GM21515 (cell line): ENCODE results near the gene CADPS2.
"Not testable (repeated sequence)": the region's sequence is repeated elsewhere in the genome, so short reads cannot be mapped to it uniquely, and the experiment has no call there.

ENCODE experiments used
- ATAC-seq: cut with Tn5 transposase; IDR thresholded peaks from one replicate; pipeline ENCODE4 v1.9.1; 2021; ENCODE audit not compliant: unreplicated experiment

Gene CADPS2

DNA sequence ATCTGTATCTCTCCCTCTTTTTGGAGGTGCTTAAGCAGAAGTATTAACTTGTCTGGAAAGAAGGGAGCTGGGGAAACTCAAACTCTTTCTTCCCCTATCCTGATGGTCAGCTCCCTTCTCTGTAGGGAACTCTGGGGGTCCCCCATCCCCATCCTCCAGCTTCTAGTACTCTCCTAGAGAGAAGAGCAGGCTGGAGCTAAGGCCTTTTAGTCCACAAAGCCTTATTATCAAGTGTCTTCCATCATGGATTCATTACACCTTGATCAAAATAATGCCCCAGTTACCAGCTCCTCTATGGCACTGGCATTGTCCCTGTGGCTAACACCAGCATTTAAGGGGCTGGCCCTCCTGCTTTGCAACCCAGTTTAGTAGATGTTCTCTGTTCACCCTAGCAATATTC is 35.7 kb downstream of the CADPS2 start:
- no peak for ATAC-seq

DNA sequence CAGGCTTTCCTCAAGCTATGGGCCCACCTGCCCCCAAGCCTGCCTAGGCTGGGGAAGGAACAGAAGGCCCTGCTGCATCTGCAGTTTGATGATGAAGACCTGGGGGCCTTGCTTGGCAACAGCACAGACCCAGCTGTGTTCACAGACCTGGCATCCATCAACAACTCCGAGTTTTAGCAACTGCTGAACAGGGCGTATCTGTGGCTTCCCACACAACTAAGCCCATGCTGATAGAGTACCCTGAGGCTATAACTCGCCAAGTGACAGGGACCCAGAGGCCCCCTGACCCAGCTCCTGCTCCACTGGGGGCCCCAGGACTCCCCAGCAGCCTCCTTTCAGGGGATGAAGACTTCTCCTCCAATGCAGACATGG is 36.3 kb downstream of the CADPS2 start:
- ATAC-seq: no peak

DNA sequence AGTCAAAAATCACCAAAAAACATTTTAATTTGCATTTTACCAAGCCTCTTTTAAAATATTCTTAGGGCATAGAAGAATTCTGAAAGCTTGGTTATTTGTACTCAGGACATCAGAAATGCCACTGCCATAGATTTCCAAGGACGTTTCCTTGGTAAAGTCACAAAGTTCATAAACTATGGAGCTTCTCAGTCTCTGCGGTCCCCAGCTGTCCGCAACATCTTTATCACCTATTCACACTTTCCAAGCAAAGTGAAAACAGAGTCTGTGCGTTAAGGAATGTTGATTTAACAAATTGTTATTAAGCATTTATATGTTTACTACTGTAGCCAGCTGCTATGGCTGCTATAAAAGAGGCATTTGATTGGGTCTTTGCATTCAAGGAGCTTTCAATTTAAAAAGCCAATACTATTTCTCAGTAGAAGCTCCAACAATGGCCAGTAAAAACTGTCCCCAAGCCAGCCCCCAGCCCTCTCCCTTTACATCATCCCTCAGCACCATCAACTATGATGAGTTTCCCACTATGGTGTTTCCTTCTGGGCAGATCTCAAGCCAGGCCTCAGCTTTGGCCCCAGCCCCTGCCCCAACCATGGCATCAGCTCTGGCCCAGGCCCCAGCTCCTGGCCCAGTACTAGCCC is 36.8 kb downstream of the CADPS2 start:
- ATAC-seq: no peak

DNA sequence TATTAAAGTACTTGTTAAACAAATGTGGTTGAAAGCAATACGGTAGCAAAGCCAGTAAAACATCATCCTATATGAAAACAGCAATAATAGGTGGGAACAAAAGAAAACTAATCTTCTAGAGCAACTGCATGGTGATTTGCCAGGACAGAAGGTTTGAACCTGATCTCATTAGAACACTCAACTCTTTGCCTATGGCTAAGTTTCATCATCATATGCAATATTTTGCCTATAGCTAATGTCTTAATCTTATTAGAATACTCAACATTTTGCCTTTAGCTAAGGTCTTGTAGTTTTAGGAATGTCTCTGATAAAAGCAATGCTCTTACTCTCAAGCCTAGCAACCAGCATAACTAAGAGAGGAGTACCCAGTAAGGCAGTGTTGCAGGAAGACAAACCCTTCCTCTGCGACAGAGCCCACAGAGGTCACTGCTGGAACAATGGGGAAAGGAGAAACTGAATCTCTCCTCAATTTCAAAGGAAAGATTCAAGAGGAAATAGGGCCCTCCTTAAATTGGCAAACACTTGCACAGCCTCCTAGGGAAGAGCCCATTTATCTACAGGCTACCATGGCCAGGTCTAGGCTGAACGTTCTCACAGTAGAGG is 38.3 kb downstream of the CADPS2 start:
- ATAC-seq: no peak

DNA sequence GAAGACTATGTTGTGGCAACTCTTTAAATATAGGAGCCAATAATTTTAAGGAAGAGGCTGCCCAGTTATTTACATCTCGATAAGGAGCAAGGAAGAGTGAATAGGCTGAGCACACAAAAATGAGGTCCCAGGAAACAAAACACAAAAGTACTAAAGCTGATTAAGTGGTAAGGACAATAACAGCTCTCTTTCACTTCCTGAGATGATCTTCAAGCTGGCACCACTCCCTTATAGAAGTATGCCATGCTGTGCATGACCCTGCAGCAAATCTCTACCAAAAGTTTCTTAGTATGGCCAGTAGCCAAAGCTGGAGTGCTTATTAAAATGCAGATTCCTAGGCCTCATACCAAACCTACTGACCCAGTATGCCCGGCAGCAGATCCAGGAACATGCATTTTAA is 39.7 kb downstream of the CADPS2 start:
- no peak for ATAC-seq

DNA sequence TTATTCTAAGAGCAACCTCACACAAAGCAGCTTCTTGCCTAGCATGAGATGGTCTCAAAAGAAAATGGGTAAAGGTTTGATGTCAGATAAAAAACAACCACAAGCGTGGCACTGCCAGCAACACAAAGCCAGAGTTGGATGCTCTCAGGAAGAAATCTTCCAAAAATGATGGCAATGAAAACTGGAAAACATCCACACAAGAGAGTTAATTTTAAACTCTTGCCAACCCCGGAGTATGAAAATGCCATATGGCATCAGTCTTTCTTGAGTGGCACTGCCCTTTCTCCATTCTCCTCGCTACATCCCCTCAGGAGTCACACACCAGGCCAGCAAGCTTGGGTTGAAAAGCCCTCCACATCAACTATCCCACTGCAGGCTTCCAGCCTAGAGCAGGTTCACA is 41.0 kb downstream of the CADPS2 start:
- no peak for ATAC-seq

DNA sequence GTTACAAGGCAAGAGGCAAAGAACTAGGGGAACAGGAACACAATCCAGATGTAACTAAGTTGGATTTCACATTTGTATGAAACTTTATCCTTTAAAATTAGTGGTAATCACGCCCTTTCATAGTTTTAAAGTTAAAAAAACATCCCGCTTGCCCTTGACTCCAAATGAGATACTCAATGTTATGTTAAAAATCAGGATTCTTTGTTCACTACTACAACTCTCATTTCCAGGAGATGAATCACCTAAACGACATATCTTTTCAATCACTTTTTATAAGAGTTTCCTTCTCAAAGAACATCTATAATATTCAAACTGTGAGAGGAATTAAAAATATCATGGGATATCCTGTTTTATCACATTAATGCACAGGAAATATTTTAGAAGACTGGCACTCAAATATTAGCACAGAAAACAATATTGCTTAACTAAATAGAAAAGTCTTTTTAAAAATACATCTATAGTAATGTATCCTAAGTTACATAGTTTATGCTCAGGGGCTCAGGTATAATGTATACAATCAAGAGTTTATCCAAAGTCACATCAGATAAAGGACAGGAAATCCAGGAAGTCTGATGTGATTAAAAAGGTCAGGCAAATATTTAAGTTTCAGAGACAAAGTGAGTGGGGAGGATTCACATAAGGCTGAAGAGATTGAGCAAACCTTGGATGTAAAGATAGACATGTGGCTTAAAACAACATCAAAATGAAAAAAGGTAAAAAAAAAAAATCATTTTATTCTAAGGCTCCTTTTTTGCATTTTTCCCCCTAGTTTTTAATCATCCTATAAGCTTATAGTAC is 41.9 kb downstream of the CADPS2 start:
- ATAC-seq: no peak

DNA sequence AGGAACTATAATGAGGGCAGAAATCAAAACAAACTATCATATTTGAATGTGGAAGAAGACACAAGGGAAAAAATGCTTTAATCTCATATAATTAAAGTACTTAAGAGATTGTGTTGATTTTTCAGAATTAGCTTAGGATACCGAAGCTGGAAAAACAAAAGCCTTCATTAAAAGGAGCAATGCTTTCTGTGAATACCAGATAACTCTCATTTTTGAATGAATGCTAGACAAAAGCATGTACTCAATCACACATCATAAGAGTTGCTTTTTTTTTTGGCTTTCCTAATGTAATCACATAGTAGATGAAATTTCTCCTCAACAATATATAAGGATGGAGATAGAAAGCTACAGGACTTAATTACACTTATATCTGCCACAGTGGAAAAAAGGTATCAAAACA is 43.3 kb downstream of the CADPS2 start:
- ATAC-seq: no peak

DNA sequence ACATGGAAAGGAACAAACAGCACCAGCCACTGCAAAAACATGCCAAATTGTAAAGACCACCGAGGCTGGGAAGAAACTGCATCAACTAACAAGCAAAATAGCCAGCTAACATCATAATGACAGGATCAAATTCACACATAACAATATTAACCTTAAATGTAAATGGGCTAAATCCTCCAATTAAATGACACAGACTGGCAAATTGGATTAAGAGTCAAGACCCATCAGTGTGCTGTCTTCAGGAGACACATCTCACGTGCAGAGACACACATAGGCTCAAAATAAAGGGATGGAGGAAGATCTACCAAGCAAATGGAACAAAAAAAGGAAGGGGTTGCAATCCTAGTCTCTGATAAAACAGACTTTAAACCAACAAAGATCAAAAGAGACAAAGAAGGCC is 50.0 kb downstream of the CADPS2 start:
- not testable (repeated sequence) for ATAC-seq

DNA sequence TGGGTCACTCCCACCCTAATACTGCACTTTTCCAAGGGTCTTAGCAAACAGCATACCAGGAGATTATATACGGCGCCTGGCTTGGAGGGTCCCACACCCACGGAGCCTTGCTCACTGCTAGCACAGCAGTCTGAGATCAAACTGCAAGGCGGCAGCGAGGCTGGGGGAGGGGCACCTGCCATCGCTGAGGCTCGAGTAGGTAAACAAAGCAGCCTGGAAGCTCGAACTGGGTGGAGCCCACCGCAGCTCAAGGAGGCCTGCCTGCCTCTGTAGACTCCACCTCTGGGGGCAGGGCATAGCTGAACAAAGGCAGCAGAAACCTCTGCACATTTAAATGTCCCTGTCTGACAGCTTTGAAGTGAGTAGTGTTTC is 51.7 kb downstream of the CADPS2 start:
- not testable (repeated sequence) for ATAC-seq

DNA sequence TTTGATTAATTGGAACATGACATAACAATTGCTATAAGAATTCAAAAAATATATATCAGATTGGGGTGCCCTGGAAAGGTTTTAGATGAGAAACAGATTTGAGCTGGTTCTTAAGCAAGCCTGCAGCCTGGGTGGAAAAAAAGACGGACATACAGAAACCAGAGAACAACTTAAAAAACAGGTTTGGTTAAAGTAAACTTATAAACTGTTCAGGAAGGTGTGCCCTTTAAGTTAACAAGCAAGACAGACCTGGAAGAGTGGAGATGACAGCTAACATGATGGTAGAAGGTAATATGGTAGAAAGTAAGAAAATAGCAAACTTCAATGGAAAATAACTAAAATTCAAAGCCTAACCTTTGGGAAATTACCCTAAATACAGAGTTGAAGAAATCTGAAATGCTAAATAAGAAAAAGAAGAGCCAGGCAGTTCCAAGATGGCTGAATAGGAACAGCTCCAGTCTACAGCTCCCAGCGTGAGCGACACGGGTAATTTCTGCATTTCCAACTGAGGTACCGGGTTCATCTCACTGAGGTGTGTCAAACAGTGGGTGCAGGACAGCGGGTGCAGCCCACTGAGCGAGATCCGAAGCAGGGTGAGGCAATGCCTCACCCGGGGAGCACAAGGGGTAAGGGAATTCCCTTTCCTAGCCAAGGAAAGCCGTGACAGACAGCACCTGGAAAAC is 52.2 kb downstream of the CADPS2 start:
- no peak for ATAC-seq

DNA sequence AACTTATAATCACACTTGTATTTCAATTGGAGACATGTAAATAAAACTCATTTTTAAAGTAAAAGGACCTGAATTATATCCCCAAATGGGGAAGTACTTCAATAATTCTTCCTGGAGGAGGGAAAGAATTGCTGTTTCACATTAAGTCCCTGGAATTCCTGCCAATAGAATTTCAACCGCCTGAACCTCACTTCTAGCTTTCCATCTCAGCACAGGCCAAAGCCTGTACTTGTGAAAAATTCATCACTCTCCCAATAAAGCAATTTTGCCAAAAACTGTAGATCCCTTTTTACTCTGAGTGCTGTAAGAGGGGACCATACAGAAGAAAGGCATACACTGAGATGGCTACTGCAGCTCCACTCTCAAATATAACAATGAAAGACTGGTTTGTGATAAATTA is 54.8 kb downstream of the CADPS2 start:
- ATAC-seq: no peak

DNA sequence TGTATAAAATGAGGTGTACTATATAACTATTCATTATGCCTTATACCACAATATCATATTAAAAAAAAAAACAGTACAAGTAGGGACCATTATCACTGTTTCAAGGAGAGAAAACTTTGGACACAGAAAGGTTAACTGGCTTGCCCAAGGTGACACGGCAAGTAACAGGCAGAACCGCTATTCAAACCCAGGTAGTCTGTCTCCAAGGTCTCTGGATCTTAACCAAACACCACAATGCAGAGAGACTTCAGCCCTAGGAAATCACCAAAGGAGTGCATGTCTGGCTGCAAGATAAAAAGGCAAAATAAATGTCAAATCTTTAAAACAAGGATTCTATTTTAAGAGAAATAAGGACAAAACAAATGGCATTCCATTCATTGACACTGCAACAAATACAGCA is 56.3 kb downstream of the CADPS2 start:
- ATAC-seq: no peak

DNA sequence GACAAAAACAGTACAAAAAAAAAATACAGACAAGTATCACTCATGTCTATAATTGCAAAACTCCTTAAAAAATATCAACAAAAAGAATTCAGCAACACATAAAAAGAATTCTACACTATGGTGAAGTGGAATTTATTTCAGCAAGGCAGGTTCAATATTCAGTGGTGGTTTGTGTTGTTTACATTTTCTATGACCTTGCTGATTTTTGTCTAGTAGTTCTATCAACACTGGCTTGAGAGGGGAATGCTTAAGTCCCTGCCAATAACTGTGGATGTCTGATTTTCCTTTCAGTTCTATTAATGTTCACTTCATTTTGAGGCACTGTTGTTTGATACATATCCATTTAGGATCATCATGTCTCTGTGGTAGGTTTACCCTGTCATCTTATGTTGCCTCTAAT is 58.5 kb downstream of the CADPS2 start:
- ATAC-seq: no peak

DNA sequence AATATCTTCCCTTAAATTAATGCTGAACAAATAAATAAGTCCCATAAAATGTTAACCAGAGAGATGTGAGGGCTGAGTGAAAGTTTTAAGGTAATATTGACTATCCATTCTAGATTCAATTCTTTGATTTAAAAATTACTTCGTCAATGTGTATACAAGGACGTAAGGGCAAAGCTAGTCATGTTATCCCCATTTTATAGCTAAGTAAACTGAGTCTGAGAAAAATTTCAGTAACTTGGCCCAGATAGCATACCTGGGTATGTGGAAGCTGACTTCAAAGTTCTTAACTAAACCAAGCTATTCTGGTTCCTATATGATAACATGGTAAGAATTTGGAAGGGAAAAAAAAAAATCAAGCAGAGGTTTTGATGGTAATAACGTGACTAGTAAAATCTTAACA is 72.4 kb downstream of the CADPS2 start:
- no peak for ATAC-seq

DNA sequence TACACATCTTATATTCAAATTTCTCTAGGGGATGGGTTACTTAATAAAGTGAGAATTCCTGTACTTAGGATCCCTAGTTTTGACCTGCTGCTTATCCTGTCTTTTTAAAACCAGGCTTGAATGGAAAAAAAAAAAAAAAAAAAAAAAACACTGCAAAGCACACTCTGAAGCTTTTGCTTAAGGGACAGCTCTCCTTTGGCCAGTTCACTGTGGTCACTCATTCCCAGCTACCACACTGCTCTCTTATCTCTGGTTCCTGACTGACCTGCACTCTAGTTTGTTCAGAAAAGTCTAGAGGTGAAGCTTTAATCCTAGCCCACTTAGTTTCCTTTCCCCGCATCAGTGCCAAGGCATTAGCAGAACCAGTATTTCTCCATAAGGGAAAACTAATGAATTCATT is 82.4 kb downstream of the CADPS2 start:
- ATAC-seq: no peak

DNA sequence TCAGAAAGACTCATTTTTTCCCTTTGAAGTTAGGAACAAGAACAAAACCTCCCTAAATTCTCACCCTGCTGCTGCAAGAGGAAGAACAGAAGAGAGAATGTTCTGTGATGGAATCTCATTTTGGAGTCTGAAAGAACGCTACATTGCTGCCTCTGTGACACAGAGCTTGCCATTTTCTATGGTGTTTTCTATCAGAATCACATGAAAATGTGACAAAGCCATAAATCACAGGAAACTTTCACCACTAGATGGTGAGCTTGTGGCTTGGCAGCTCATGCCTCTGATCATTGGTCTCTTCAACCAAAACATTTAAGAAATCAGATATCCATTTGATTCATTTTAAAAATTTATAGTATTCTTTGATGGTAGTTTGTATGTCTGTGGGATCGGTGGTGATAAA is 82.9 kb downstream of the CADPS2 start:
- no peak for ATAC-seq

DNA sequence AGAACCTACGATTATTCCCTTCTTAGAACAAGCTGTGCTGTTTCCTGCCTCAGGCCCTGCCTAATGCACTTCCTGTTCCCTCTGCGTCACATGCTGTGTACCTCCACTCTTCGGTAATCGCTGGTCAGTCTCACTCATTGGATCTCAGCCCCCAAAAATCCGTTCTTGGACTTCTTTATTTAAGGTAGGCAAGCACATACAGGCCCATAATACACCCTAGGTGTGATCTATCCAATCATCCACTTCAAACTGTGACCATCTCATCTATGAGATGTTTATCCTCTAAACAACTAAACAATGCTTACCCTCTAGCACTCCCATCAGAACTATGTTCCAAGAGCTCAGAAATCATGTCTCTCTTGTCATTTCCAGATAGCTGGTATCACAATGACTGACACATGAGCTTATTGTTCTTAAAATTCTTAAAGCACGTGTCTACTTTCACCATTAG is 83.9 kb downstream of the CADPS2 start:
- ATAC-seq: no peak

DNA sequence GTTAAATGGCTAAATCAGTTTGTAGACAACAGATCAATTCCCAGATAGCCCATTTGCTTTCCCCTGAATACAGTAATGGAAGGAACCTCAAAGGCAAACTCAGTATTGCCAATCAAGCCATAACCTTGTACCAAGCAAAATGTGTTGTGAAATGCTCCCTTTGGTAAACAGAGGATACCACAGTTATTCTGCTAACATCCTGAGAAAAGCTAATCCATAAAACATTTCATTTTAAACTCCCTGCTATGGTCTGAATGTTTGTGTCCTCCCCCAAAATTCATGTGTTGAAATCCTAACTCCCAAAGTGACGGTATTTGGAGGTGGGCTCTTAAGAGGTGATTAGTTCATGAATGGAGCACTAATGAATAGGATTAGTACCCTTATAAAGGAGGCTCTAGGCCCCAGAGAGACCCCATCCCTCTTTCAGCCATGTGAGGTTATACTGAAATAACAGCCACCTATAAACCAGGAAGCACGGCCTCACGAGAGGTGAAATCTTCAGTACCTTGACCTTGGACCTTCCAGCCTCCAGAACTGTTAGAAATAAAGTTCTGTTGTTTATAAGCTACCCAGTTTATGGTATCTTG is 94.2 kb downstream of the CADPS2 start:
- ATAC-seq: no peak

DNA sequence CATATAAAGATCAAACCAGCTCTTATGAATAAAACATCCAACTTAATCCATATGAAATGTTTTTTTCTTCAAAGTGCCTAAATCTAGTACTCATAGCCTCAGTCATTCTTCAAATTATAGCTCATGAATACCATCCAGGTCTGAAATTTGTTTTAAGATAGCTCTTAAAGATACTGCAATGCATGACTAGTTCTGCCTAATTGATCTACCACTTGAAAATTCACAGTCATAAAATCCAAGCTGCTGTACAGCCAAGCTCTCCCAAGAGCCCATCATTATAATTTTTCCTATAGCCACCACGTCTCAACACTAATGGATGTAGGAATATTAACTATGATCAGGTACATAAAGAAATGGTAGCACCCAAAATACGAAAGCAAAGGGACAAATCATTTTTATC is 95.7 kb downstream of the CADPS2 start:
- no peak for ATAC-seq

DNA sequence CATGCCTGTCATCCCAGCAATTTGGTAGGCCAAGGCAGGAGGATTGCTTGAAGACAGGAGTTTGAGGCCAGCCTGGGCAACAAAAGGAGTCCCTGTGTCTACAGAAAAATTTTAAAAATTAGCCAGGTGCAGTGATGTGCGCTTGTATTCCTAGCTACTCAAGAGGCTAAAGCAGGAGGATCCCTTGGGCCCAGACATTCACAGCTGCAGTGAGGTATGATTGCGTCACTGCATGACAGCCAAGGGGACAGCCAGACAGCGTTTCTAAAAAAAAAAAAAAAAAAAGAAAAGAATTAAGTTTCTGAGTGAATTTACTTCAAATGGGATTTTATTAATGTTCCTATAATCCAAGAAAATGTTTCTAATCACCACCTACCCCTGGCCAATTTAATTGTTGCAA is 96.1 kb downstream of the CADPS2 start:
- no peak for ATAC-seq

DNA sequence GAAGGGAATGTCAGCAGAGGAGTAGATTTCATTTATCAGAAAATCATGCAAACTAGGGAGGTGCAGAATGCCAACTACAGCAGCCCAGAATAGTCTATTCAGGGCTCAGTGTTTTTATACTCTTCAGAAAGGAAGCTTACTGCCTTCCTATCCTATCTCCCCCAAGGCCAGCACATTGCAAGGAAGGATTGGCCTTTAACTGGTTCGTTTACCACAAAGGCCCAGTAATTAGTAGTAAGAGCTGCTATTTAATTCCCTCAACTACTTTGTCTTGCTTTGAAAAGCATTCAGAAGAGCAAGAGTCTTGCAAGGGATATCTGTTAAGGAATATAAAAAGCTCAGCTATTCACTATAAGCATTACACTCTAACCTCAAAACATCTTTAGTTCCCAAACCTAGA is 97.1 kb downstream of the CADPS2 start:
- ATAC-seq: no peak
